ENCODE measurements around the gene CLDND2.

CLDND2 gene

GRCh38 chr19:51329411-51329810, 39.4 kb downstream of the CLDND2 start:
- DNase-seq: no peak

GRCh38 chr19:51327066-51328001, 41.5 kb downstream of the CLDND2 start:
- peak; percentile 68 to 81 for DNase-seq

GRCh38 chr19:51326216-51327065, 42.4 kb downstream of the CLDND2 start:
- DNase-seq: no peak

GRCh38 chr19:51325161-51325976, 43.4 kb downstream of the CLDND2 start:
- peak in 1 of 2 donors; percentile 21 for DNase-seq

GRCh38 chr19:51324167-51324481, 44.7 kb downstream of the CLDND2 start:
- DNase-seq: no peak

GRCh38 chr19:51323481-51324166, 45.2 kb downstream of the CLDND2 start:
- DNase-seq: no peak

GRCh38 chr19:51321799-51322198, 47.0 kb downstream of the CLDND2 start:
- no peak for DNase-seq

- no peak for DNase-seq
Observed at GRCh38 chr19:51320280-51320657, 48.5 kb downstream of the CLDND2 start.

- no peak for DNase-seq
Observed at GRCh38 chr19:51319649-51320279, 49.0 kb downstream of the CLDND2 start.

GRCh38 chr19:51318687-51319648, 49.8 kb downstream of the CLDND2 start:
- DNase-seq: no peak

GRCh38 chr19:51317968-51318367, 50.8 kb downstream of the CLDND2 start:
- DNase-seq: no peak

- no peak for DNase-seq
Observed at GRCh38 chr19:51317376-51317775, 51.4 kb downstream of the CLDND2 start.
